Measurements from ENCODE around the gene MIEF1. TPM values are rescaled to one million over a fixed set of nuclear protein-coding genes. Genes with fewer than 3 reads are reported as not detected.
"Not testable (repeated sequence)": the region's sequence is repeated elsewhere in the genome, so short reads cannot be mapped to it uniquely, and the experiment has no call there.

MIEF1 gene
- total RNA-seq, 1 donor from 2014 or later: 16.1 TPM

DNA sequence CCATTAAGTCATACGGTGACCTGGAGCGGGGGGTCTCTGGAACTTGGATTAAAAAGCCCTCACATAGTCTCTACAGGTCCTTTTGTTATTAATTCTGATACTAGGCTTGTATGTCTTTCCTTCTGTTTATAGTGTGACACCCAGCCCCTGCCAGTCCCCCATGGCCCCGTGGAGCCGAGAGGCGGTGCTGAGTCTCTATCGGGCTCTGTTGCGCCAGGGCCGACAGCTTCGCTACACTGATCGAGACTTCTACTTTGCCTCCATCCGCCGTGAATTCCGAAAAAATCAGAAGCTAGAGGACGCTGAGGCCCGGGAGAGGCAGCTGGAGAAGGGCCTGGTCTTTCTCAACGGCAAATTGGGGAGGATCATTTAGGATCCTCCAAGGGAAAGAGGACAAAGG is 2.0 kb downstream of the MIEF1 start:
- DNase-seq (no peak), ATAC-seq (no peak)
- intact Hi-C loops (cut with micrococcal nuclease): no loop called here

DNA sequence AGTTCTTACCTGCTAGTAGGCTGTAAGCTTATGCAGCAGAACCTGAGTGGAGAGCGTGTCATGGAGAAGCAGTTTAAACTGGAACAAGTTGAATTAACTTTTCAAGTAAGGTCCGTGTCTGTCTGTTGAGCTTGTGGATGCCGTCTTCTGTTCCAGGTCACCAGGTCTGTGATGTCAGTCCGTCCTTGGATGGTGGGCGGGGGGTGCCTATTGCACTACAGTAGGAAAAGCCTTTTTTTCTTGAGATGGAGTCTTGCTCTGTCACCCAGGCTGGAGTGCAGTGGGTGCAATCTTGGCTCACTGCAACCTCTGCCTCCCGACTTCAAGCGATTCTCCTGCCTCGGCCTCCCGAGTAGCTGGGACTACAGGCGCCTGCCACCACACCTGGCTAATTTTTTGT is 4.9 kb downstream of the MIEF1 start:
- intact Hi-C loops (cut with micrococcal nuclease); ATAC-seq; DNase-seq: not testable (repeated sequence)

GRCh38 chr22:39508393-39508792 is 6.3 kb downstream of the MIEF1 start:
- DNase-seq: no peak
- no peak for ATAC-seq
- intact Hi-C loops (cut with micrococcal nuclease): no loop called here

- intact Hi-C loops (cut with micrococcal nuclease): no loop called here
- ATAC-seq (no peak), DNase-seq (no peak)
Observed at GRCh38 chr22:39510529-39511149, 8.5 kb downstream of the MIEF1 start.

GRCh38 chr22:39511226-39511625 is 9.1 kb downstream of the MIEF1 start:
- intact Hi-C loops (cut with micrococcal nuclease): no loop called here
- no peak for DNase-seq
- ATAC-seq: no peak

DNA sequence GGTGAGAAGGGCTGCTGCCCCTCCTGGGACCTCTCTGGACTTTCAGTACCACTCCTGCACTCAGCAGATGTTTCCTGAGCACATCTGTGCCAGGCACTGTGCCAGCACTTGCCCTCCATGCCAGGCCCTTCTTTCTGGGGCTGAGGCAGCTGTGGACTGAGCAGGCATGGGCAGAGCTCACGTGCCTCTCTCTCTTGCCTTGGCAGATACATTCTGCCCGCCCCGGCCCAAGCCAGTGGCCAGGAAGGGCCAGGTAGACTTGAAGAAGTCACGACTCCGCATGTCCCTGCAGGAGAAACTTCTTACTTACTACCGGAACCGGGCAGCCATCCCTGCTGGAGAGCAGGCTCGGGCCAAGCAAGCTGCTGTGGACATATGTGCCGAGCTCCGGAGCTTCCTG is 9.9 kb downstream of the MIEF1 start:
- intact Hi-C loops (cut with micrococcal nuclease): no loop called here
- no peak for ATAC-seq
- DNase-seq: no peak

DNA sequence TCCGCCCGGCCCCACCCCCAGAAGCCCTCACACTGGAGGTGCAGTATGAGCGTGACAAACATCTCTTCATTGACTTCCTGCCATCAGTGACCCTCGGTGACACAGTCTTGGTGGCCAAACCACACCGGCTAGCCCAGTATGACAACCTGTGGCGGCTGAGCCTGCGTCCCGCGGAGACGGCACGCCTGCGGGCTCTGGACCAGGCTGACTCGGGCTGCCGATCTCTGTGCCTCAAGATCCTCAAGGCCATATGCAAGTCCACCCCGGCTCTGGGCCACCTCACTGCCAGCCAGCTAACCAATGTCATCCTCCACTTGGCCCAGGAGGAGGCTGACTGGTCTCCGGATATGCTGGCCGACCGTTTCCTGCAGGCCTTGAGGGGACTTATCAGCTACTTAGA is 11.7 kb downstream of the MIEF1 start:
- no peak for DNase-seq
- intact Hi-C loops (cut with micrococcal nuclease): no loop called here
- ATAC-seq: peak; percentile 27

DNA sequence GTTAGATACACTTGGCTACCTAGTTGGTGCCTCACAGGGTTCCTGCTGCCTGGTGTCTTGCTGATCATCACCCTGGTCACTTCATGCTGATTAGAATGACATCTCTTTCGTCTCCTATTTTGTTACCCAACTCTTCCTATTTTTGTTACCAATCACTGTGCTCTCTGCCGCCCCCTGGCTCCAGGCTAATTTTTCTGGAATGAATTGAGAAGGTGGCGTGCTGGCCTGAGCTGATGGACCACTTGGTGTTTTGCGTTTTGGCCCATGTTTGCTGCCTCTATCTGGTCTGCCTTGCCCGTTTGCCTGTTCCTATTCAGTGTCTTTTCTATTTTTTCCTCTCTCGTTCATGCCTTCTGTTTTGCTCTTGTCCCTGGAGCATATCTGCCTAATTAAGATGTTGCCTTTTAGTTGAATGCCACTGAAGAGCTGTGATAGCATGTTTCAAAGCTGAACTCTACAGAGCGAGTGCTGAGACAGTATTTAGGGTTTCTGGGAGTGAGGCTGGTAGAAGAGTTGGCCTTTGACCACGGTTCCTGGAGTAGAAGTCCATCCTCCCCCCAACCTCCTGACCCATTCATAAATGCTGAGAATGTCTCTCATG is 12.4 kb downstream of the MIEF1 start:
- DNase-seq (peak; percentile 71), ATAC-seq (peak; percentile 16)
- intact Hi-C loops (cut with micrococcal nuclease): no loop called here

GRCh38 chr22:39515266-39516050 is 13.4 kb downstream of the MIEF1 start:
- no peak for ATAC-seq
- DNase-seq: no peak
- intact Hi-C loops (cut with micrococcal nuclease): no loop called here

GRCh38 chr22:39517470-39517869 is 15.4 kb downstream of the MIEF1 start:
- no peak for DNase-seq
- intact Hi-C loops (cut with micrococcal nuclease): no loop called here

GRCh38 chr22:39518144-39518786 is 16.2 kb downstream of the MIEF1 start:
- intact Hi-C loops (cut with micrococcal nuclease): no loop called here
- DNase-seq (no peak), ATAC-seq (no peak)

More at GRCh38 chr22:39517470-39517869, 15.4 kb downstream of the MIEF1 start:
- no peak for ATAC-seq

- no peak for DNase-seq
- intact Hi-C loops (cut with micrococcal nuclease): no loop called here
- ATAC-seq: no peak
Observed at GRCh38 chr22:39518996-39519680, 17.0 kb downstream of the MIEF1 start.

DNA sequence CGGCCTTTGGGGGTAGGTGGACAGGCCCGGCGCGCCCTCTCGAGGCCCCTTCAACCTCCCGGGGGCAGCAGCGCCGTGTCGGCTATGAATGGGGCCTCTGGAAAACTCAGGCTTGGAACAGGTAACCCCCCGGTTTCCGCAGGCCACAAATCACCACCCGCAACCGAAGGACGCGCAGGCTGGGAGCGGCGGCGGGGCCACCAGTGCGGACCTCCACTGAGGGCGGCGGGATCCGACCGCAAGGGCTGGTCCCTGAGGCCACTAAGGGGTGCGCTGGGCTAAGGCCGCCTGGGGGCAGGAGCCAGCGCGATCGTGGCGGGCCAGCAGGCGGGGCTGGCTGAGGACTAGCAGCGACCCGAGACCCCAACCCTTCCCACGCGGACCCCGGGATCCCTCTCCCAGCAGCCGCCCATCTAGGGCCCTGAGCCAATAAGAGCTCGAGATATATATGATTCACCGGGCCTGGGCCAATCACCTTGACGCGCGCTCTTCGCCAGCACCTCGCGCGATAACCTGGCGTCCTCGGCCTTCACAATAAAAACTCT is 17.7 kb downstream of the MIEF1 start:
- intact Hi-C loops (cut with micrococcal nuclease): no loop called here
- DNase-seq: peak; percentile 98
- peak; percentile 85 for ATAC-seq

DNA sequence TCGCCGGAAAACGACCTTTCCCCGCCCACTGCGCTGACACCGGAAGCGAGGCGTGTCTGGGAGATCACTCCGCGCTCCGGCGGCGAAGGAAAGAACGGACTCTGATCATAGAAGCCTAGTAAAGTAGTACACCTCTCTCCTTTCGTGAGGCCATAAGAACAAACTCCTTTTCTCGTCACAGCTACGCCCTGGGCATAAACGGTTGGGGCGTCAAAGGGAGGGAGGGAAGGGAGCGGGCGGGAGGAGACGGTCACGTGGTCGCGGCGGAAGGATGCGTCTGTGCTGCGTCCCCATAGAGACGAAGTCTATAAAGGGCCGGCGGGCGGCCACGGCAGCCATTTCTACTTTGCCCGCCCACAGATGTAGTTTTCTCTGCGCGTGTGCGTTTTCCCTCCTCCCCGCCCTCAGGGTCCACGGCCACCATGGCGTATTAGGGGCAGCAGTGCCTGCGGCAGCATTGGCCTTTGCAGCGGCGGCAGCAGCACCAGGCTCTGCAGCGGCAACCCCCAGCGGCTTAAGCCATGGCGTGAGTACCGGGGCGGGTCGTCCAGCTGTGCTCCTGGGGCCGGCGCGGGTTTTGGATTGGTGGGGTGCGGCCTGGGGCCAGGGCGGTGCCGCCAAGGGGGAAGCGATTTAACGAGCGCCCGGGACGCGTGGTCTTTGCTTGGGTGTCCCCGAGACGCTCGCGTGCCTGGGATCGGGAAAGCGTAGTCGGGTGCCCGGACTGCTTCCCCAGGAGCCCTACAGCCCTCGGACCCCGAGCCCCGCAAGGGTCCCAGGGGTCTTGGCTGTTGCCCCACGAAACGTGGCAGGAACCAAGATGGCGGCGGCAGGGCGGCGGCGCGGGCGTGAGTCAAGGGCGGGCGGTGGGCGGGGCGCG is 18.4 kb downstream of the MIEF1 start, which contains the start of gene ATF4:
Gene ATF4, plus strand, starts transcription at position 337 of the 880 bp plus-strand sequence. CDS start 884 bp downstream, outside the sequence.
- ATAC-seq (peak; percentile 67), DNase-seq (peak; percentile 96)
- intact Hi-C loops (cut with micrococcal nuclease): no loop called here

DNA sequence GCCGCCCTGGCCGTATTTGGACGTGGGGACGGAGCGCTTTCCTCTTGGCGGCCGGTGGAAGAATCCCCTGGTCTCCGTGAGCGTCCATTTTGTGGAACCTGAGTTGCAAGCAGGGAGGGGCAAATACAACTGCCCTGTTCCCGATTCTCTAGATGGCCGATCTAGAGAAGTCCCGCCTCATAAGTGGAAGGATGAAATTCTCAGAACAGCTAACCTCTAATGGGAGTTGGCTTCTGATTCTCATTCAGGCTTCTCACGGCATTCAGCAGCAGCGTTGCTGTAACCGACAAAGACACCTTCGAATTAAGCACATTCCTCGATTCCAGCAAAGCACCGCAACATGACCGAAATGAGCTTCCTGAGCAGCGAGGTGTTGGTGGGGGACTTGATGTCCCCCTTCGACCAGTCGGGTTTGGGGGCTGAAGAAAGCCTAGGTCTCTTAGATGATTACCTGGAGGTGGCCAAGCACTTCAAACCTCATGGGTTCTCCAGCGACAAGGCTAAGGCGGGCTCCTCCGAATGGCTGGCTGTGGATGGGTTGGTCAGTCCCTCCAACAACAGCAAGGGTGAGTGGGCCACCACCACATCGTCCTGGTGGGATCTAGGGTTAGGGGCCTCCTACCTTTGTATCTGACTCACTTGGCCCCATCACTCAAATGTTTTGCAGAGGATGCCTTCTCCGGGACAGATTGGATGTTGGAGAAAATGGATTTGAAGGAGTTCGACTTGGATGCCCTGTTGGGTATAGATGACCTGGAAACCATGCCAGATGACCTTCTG is 19.2 kb downstream of the MIEF1 start:
- DNase-seq; intact Hi-C loops (cut with micrococcal nuclease); ATAC-seq: not testable (repeated sequence)

GRCh38 chr22:39522091-39522490 is 20.0 kb downstream of the MIEF1 start:
- intact Hi-C loops (cut with micrococcal nuclease); ATAC-seq; DNase-seq: not testable (repeated sequence)
